ENCODE data around the gene NAA20.
A peak's percentile ranks its signal among the peaks of the same experiment; 100 is the strongest.

The NAA20 gene

DNA sequence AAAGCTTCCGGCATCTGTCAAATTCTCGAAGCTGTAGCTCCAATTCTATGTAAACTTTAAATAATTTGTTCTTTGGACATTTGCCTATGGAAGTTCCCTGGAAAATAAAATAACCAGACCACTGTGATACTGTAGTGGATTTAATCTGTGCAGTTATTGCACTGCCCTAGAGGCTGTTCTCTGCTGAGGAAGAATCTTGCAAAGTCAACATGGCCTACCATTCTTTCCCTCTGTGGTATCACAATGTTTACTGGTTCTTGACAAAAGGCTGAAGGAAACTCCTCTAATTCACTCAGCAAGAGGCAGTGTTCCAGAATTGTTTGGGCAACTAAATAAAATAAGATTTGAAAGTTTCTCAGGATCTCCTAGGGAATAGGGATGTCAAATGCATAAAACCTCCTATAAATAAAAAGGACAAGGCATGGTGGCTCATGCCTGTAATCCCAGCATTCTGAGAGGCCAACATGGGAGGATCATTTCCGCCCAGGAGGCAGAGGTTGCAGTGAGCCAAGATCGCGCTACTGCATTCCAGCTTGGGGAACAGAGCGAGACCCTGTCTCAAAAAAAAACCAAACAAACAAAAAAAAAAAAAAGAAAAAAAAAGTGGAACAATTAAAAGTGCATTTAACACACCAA, 22.7 kb downstream of the NAA20 start:
- no peak for TF ChIP-seq CTCF (conservative IDR thresholded peaks at IDR 0.05; ENCODE audit: control insufficient read depth, insufficient read depth, low read depth, low read length)
- no peak for DNase-seq (ENCODE audit: low read depth)
- H3K4me3 ChIP-seq (ENCODE audit: control insufficient read depth, low read depth, low read length), result no peak overlapping the region

DNA sequence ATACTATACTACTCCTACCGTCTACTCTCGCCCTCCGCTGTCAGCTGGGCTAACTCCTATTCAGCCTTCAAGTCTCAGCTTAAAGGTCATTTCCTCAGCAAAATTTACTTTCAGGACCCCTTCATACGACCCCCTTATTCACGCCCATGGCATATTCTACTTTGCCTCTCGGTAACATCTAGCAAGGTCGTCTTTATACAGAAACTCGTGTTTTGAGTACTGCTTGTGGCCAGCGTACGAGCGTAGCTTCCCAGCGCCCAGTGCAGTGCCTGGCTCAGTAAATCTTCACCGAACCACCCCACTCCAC, 34.6 kb downstream of the NAA20 start:
- no peak for DNase-seq (ENCODE audit: low read depth)
- H3K4me3 ChIP-seq (ENCODE audit: control insufficient read depth, low read depth, low read length), result peak overlapping the region; percentile 97
- TF ChIP-seq CTCF (conservative IDR thresholded peaks at IDR 0.05; ENCODE audit: control insufficient read depth, insufficient read depth, low read depth, low read length), result no peak

DNA sequence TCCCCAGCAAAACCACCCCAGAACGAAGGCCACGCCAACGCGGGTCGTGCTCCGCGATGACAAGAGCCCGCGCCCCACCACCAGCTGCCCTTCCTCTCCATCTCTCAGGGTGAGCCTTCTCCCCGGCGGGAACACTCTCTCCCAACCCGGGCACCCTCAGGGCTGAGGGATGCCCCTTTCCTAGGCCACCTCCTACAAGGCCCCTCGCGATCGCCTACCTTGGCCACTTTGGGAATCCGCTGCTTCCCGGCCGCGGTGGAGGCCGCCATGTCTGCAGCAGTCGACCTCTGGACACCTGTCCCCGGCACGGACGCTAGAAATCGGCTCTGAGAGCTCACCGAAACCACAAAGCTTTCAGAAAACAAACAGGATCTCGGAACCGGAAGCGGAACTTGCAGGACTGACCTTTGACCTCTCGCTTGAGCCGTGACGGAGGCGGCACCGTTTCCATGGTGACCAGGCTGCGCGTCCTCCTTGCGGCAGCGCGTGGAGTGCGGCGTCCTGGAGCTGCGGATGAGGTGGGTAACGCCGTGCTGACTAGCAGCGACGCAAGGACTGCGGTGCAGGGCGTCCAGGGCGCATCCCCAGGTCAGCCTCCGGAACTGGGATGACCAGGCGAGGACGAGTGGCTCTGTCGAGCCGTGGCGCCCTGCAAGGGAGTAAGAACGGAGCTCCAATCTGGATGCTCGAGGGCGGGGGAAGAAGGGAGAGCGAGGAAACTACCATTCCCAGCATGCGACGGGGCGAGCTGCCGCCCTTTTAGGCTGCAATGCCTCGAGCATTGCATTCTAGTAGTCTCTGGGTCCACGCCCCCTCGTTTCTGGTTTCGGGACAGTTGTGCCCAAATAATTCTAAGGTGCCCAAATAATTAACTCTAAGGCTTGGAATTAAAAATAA, 35.2 kb downstream of the NAA20 start, which contains the start of the genes CFAP61 and CRNKL1:
Gene CFAP61, plus strand, starts transcription at position 459 of the 897 bp plus-strand sequence. CDS start 4,122 bp downstream, outside the sequence.
Gene CRNKL1, minus strand, starts transcription at position 393 of the 897 bp plus-strand sequence. Its CDS starts 124 bp downstream, at position 269.
- peak; percentile 96 for DNase-seq (ENCODE audit: low read depth)
- peak within 1 kb of the TSS; percentile 97 for H3K4me3 ChIP-seq (ENCODE audit: control insufficient read depth, low read depth, low read length)
- TF ChIP-seq CTCF (conservative IDR thresholded peaks at IDR 0.05; ENCODE audit: control insufficient read depth, insufficient read depth, low read depth, low read length), result no peak

DNA sequence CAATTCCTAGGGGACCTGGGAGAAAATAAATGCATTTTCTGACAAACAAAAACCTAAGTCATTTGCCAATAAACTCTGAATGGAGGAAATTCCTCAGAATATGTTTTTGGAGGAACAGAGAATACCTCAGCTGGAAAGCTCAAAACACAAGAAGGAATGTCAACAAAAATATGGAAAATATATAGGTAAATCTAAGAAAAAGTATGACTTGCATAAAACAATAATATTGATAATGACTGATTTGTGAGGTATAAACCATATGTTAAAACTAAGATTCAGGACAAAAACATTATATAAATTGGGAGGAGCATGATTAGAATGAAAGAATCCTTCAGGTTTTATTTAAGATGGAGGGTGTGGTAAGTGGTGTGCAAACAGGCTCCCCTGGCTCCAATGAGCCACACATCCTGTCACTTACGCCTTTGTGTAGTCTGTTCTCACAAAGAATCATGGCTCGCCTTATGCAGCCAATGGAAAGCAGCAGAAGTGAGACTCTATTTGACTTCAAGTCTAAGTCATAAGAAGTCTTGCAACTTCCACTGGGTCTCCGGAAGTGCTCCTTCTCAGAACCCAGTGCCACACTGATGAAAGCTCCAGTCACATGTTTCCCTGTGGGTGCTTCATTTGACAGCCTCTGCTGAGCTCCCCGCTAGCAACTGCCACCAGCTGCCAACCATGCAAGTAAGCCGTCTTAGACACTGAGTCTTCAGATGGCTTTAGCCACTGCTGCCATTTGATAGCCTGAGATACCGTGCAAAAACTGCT, 43.3 kb downstream of the NAA20 start:
- no peak overlapping the region for H3K4me3 ChIP-seq (ENCODE audit: control insufficient read depth, low read depth, low read length)
- DNase-seq (ENCODE audit: low read depth), result no peak
- no peak for TF ChIP-seq CTCF (conservative IDR thresholded peaks at IDR 0.05; ENCODE audit: control insufficient read depth, insufficient read depth, low read depth, low read length)

DNA sequence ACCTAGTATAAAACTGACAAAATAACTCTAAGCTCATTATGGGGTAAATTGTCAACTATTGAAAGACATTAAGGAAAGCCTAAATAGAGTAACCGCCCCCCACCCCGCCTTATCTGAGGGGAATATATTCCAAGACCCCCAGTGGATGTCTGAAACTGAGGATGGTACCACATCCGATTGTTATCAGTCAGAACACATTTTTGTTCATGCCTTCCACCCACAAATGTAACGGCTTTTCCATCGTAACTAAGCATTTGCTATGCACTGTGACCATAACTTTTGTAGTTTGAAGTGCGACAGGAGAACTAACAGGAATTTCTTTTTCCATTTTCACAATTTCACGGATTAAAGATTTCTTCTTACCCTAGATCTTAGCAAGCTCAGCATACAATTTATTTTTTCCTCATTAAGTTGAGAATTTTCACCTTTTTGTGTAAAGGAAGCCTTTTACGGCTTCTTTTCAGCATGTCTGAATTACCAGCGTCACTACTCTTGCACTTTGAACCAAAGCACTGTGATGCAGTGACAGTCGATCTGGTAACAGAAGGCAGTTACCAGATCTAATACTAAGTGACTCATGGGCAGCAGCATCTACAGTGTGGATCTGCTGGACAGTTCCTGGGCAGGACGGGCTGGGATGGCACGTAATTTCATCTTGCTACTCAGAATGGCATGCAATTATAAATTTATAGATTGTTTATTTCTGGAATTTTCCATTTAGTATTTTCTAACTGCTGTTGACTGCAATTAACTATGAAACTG, 47.0 kb downstream of the NAA20 start:
- DNase-seq (ENCODE audit: low read depth), result no peak
- no peak overlapping the region for H3K4me3 ChIP-seq (ENCODE audit: control insufficient read depth, low read depth, low read length)
- TF ChIP-seq CTCF (conservative IDR thresholded peaks at IDR 0.05; ENCODE audit: control insufficient read depth, insufficient read depth, low read depth, low read length), result no peak

GRCh38 chr20:20065361-20065760, 48.2 kb downstream of the NAA20 start:
- no peak overlapping the region for H3K4me3 ChIP-seq (ENCODE audit: control insufficient read depth, low read depth, low read length)
- no peak for TF ChIP-seq CTCF (conservative IDR thresholded peaks at IDR 0.05; ENCODE audit: control insufficient read depth, insufficient read depth, low read depth, low read length)
- no peak for DNase-seq (ENCODE audit: low read depth)
